DOHH2 (cell line): ENCODE results near the gene GALNT15.

Source experiments
- EZH2phosphoT487 ChIP-seq: fragments of 200-600 bp; sonication (generic); IDR thresholded peaks from 2 replicates; pipeline ENCODE4 v1.6.1; 2017; ENCODE audit warnings: borderline replicate concordance, mild to moderate bottlenecking, antibody characterized with exemption, low read length, moderate library complexity, mixed read lengths
- TF ChIP-seq, protein P1 (sequence below): fragments of 200-600 bp; sonication (generic); IDR thresholded peaks from one replicate; pipeline ENCODE4 v1.5.1; 2014; ENCODE audit warnings: antibody characterized with exemption, mild to moderate bottlenecking, low read depth, low read length; ENCODE audit not compliant: poor library complexity, severe bottlenecking

- TF ChIP-seq, protein P1, sequence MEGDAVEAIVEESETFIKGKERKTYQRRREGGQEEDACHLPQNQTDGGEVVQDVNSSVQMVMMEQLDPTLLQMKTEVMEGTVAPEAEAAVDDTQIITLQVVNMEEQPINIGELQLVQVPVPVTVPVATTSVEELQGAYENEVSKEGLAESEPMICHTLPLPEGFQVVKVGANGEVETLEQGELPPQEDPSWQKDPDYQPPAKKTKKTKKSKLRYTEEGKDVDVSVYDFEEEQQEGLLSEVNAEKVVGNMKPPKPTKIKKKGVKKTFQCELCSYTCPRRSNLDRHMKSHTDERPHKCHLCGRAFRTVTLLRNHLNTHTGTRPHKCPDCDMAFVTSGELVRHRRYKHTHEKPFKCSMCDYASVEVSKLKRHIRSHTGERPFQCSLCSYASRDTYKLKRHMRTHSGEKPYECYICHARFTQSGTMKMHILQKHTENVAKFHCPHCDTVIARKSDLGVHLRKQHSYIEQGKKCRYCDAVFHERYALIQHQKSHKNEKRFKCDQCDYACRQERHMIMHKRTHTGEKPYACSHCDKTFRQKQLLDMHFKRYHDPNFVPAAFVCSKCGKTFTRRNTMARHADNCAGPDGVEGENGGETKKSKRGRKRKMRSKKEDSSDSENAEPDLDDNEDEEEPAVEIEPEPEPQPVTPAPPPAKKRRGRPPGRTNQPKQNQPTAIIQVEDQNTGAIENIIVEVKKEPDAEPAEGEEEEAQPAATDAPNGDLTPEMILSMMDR = no peak
- TF ChIP-seq EZH2phosphoT487 = no peak
Measured at GRCh38 chr3:16150285-16150684, 24.2 kb upstream of the GALNT15 start.
